OCI-LY1 (cell line): Measurements from ENCODE around the gene TEAD3.

Experiments used
- CTCF ChIP-seq: fragments of 200-600 bp; sonication (generic), shearing (Covaris generic); IDR thresholded peaks from 2 replicates; pipeline ENCODE4 v1.5.1; 2017; ENCODE audit warnings: mild to moderate bottlenecking, antibody characterized with exemption, low read length, moderate library complexity, mixed read lengths
- EZH2 ChIP-seq: fragments of 200-600 bp; sonication (generic), shearing (Covaris generic); IDR thresholded peaks from 2 replicates; pipeline ENCODE4 v1.8.0; 2017; ENCODE audit warnings: borderline replicate concordance, mixed run types, mild to moderate bottlenecking, antibody characterized with exemption, low read length, moderate library complexity, mixed read lengths

GRCh38 chr6:35471836-35472345 is 25.0 kb downstream of the TEAD3 start:
- no peak for TF ChIP-seq CTCF
- TF ChIP-seq EZH2, result no peak
